Bone marrow (tissue), 2 donors: ENCODE measurements around the gene CPLX3.

ENCODE experiments used
- DNase-seq, 2 donors: peaks; one replicate each; lab custom pipeline; 2025; lab: John Stamatoyannopoulos, UW

Gene CPLX3

DNA sequence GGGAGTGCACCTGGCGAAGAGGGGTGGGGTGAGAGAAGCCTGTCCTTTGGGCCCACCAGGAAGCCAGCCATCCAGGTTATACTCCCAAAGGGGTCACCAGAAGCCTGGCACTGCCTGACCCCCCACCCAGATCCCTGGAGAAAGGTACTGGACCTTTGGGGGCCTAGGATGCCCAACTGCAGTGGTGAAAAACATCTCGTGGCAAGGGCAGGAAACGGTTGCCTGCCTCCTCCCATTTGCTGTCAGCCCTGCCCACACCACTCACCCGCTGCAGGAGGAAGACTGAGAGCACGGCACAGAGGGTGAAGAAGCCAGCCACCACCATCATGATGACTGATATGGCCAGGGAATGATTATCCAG is 18.8 kb downstream of the CPLX3 start:
- DNase-seq = no peak

DNA sequence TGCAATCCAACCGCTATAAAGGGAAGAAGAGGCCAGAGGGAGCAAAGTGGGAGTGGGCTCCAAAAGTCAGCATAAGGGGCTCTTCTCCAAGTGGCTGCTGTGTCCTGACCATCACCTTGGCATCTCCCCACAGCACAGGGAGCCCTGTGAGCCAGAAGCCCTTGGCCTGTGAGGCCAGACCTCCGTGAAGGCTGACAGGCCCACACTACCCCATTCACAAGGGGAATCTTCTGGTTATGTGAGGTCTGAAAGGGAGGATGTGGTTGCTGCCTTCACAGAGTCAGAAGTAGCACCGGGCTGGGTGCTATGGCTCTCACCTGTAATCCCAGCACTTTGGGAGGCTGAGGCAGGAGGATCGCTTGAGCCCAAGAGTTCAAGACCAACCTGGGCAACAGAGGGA is 19.2 kb downstream of the CPLX3 start:
- no peak for DNase-seq

DNA sequence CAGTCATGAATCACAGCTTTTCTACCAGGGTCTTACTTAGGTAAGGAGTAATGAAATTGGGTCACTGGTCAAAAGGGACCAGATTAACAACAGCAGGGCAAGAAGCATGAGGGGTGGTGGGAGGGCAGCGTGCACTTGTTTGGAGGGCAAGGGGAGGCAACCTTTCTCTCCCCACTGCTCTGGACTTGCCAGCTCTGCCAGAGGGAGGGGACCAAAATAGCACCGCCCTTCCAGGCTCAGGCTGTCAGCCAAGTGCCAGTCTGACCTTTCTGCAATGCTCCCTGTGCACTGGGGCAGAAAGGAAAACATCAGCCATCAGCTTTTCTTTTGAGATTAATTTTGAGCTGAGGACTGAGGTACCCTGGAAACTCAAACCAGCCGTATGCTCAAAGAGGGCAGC is 21.0 kb downstream of the CPLX3 start:
- no peak for DNase-seq

DNA sequence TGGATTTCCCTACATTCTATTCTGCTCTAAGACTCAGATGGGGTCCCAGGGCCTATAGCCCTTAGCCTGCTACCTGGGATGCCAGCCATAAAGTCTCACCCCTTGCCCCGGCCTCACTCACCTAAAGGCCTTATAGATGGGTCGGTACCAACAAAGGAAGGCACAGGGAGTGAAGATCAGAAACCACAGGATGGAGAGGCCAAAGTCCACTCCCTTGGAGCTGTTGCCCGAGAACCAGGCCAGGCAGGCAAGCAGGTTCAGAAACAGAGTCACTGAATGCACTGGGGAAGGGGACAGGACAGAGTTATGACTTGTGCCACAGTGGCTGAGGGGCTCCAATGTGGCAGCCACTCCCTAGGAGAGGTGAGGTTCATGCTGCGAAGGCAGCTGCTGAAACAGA is 24.0 kb downstream of the CPLX3 start:
- DNase-seq = no peak

DNA sequence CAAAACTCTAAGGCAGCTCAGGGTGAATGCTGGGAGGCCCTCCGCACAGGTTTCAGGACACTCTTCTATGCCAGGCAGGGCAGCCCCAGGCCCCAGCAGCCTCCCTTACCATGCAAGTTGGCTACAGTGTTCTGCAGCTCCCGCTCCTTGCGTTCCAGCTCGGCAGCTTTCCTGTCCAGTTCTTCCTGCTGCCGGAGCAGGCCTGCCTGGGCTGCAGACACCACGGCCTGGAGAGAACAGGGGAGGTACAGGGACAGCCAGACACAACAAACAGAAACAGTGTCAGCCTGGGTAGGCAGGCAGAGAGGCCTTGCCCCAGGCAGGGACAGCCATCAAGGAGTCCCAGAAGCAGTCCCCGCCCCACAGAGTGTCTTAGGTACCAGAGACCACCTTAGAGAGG is 25.5 kb downstream of the CPLX3 start:
- DNase-seq = no peak

DNA sequence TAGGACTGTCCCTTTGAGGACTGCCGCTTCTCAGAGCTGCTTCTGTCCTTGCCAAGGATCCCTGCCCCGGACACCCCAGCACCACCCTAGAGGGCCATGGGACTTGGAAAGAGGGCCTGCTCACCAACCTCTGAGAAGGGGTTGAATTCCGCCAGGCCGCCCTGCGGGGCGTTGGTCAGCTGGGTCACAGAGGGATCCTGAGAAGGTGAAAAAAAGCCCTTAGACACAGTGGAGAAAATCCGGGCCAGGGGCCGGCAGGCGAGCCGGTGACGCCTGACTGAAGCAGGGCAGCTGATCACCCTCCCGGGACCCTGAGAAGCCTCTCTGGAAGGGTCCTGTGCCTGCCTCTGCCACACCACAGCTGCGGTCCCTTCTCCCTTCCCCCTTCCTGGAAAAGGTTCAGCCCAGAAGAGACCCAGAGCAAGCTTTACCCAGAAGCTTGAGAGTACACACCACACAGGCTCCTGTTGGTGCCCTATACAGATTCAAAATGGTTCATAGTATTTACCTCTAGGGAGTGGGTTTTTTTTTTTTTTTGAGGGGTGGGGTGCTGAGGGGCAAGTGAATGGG is 28.1 kb downstream of the CPLX3 start:
- DNase-seq = no peak

DNA sequence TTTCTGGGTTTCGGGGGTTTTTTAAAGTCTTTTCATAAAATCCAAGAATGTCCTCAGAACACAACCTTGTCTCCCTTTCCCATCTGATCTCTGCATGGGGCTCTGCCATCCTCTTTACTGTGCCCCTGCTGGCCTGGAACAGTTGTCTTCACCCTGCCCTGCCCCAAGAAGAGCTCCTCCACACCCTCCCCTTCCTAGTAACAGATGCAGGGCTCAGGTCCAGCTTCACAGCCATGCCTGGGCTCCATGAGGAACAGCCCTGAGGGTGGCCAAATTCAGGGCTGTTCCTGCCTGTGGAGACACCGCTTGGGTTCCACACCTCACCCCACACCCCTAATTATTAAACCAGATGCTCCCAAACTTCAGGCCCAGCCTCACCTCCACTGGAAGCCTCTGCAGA is 29.4 kb downstream of the CPLX3 start:
- DNase-seq = no peak

DNA sequence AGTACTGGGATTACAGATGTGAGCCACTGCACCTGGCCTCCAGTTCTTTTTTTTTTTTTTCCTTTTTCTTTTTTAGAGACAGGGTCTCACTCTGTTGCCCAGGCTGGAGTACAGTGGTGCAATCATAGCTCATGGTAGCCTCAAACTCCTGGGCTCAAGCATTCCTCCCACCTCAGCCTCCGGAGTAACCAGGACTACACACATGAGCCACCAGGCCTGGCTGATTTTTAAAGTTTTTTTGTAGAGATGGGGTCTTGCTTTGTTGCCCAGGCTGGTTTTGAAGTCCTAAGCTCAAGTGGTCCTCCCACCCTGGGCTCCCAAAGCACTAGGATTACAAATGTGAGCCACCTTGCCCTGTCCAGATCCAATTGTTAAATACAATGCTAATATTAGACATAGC is 30.1 kb downstream of the CPLX3 start:
- no peak for DNase-seq

DNA sequence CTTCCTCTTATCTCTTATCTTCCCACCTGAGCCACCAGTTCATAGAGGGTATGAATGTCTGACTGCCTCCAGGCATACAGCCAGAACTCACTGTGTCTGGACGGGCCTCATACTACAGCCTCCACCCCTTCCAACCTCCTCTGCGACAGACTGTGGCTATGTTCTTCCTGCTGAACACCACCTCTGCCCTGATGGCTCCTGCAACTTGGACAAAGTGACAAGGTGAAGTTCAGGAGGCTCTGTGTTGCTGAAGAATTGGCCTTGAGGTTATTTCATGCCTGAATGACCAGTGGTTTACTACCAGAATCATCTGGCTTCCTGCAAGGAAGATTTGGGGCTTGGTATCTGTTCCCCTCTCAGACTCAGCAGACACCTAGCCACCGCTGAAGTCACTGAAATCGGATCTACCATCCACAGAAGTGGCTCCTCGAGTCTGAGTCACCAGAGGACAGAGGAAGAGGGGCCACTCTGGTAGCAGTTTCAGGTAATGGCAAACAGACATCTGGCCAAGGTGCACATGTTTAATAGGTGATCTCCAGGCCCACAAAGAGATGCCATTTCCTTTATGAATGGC is 30.7 kb downstream of the CPLX3 start:
- no peak for DNase-seq

DNA sequence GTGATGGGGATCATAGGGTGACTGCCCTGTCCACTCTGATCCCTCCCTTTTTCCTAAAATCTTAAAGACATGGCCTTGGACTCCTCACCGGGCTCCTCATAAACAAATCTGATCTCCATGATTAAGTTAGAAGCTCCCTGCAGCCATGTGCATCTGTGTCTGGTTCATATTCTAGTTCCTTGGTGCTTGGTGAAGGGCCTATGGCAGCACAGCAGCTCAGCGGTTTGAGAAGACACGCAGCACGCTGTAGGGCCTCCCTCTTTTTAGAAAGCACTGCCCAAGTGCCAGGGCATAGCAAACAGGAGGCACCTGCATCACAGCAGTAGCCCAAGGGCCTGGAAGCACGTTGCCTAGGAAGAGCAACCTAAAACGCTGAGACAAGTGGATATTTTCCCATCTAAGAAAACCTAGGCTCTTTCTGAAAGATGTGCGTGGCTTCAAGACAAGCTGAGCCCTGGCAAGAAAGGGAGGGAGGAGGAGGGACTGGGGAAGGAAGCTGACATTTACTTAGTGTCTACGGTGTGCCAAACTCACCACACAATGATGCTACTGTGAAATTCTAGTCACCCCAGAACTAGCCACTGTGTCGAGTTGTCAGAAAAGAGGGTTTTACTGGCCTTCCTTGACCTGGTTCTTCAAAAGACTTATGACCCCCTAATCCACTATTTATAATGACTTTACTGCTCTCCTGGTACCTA is 31.4 kb downstream of the CPLX3 start:
- DNase-seq = no peak

DNA sequence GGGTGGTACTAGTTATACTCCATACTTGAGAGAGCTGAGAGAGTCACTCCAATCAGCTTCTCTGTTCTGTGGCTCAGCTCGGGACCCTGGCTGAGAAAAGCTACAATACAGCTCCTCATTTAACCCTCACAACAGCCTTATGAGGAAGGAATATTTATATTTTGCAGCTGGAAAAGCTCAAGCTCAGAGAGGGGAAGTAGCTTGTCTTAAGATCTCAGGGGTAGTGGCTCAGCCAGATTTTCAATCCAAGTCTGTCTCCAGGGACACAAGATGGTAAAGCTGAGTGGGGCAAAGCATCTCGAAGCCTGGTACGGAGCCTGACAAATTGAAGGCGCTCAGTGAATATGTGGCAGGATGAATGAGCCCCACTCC is 31.9 kb downstream of the CPLX3 start:
- DNase-seq = no peak

DNA sequence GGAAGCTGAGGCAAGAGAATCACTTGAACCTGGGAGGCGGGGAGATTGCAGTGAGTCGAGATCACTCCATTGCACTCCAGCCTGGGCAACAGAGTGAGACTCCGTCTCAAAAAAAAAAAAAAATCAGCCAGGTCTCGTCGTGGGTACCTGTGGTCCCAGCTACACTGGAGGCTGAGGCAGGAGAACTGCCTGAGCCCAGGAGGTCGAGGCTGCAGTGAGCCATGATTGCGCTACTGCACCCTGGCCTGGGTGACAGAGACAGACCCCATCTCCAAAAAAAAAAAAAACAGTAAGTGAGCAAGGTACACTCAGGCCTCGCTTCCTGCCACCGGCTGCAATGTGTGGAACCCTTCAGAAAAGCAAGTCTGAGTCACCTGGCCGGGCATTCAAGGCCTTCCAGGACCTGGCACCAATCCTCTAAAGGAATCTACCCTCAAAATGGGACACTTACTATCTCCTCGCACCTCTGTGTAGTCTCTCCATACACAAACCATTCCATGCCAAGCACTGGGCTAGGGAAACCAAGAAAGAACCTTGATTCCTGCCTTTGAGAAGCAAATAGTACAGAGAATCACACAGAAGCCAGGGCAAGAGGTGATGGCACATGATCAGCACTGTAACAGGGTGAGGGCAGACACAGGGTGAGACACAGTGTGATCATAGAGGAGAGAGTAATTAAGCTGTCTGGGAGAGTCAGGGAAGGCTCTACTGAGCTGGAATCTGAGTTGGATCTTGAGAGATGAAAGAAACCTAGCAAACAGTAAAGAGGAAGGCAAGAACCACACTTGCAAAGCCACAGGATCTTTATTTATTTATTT is 37.0 kb downstream of the CPLX3 start:
- DNase-seq = no peak

DNA sequence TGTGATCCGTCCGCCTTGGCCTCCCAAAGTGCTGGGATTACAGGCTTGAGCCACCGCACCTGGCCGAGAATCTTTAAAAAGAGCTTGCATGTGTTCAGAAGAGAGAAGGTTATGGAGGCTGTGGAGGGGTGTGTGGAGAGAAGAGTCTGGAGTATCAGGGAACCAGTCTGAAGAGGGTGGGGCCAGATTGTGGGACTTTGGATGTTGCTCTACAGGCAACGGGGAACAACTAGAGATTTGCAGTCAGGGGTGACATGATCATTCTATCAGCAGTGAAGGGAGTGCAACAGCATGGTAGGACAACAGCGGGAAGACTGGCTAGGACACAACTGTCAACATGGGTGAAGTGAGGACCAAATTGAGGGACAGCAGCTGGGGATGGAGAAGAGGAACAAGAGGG is 37.9 kb downstream of the CPLX3 start:
- no peak for DNase-seq

DNA sequence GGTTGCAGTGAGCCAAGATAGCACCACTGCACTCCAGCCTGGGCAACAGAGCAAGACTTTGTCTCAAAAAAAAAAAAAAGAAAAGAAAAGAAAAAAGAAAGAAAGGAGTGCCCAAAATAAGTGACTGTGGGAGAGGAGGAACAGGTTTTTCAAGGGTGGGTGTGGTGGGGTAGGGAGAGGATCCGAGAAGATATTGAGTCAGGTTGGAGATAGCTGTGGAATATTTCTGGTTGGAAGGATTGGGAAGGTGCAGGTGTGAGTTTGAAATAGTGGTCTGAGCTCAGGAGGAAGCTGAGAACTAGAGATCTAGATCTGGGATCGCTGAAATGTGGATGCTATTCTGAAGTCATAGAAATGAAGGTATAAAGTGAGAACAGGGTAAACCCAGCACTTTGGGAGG is 38.9 kb downstream of the CPLX3 start:
- no peak for DNase-seq

DNA sequence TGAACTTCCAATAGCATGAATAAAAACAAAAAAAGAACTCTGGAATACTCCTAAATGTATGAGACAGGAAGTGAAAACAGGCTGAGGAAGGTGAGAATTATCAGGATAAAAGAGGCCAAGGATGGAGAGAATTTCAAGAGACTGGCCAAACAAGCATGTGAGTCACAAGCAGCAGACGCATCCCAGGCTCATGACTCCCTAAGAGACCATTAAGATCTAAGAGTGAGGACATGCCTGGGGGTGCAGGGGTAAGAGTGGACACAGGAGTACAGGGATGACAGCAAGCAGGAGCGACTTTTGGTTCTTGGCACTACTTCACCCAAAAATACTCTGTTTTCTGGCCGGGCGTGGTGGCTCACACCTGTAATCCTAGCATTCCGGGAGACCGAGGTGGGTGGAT is 39.7 kb downstream of the CPLX3 start:
- no peak for DNase-seq

DNA sequence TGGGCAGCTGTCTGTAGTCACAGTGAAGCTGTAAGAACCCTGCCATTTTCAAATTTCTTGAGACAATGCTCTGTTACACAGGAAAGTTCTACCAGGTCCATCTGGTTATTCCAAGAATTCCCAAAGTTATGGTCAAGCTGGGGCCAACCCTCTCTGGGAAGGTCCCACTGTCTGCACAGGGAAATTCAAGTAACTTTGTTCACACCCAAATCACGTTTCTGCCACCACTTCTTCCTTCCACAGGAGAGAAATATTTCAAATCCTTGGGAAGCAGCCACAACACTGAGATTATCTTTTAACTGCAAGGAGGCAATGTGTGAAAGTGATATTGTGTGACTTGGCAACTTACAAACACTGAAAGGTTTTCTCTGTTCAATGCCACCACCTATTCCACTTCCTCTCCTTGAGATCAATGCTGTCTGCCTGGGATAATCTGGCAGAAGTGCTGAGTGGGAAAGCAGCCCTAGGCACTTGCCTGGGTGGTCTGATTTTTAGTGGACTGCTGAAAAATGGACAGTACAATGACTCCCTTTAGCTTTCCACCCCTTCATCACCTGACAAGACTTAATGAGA is 41.1 kb downstream of the CPLX3 start:
- DNase-seq = no peak

DNA sequence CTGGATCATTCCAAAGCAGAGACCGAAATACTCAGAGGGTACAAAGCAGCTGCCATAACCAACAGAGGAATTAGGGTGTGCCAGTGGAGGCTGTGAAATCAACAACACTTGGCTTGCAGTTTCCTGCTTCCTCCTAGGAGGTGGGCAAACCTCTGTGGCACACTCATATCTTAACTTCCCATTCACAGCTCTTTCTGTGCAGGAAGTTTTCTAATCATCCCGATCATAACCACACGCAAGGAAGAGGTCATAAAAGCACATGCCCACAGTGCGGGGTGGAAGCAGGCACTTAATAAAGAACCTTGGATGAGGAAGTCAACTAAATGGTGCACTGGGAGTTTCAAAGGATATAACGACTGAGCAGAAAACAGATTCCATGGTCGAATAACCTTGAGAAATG is 41.6 kb downstream of the CPLX3 start:
- DNase-seq = peak in 1 of 2 donors; percentile 92

DNA sequence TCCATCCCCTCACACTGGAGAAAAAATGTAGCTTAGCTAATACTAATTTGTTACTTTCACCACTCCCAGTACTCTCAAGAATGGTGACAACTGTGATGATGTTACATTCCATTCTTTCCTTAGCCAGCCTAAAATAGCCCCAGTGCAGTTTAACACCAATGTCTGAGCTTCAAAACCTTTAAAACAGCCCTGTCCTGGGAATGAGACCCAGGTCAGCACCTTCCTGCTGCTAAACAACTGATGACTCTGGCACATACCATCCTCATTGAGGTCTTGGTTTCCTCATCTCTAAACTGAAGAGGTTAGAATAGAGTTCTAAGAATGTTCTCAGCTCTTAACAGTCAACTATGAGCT is 42.9 kb downstream of the CPLX3 start:
- DNase-seq = no peak

DNA sequence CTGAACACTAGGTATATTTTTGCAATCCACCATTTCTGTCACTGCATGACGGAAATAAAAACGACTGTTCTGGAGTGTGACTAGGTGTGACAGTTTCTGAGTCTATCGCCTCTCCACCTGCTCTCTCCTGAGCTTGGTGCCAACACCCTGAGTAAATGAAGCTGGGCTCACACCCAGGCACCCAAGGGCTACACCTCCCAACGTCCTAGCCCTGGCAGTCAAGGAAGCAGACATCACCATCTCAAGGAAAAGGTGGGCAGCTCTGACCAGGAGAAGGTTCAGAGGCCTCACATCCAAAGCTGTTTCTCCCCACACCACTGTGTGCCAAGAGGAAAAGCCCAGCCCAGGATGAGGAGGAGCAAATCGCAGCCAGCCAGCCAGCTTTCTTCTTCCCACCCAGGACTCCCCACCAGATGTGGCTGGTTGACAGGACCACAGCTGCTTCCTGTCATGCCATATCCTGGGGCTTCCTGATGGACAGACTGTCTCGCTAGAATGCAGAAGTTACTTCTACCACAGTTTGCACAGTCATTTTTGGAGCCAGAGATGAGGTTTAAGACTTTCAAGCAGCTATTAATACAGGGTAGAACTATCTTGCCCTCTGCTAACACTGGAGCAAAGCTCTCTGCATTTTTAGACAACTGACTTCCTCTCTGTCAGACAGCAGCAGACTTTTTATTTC is 43.4 kb downstream of the CPLX3 start:
- peak; percentile 19 to 97 for DNase-seq

DNA sequence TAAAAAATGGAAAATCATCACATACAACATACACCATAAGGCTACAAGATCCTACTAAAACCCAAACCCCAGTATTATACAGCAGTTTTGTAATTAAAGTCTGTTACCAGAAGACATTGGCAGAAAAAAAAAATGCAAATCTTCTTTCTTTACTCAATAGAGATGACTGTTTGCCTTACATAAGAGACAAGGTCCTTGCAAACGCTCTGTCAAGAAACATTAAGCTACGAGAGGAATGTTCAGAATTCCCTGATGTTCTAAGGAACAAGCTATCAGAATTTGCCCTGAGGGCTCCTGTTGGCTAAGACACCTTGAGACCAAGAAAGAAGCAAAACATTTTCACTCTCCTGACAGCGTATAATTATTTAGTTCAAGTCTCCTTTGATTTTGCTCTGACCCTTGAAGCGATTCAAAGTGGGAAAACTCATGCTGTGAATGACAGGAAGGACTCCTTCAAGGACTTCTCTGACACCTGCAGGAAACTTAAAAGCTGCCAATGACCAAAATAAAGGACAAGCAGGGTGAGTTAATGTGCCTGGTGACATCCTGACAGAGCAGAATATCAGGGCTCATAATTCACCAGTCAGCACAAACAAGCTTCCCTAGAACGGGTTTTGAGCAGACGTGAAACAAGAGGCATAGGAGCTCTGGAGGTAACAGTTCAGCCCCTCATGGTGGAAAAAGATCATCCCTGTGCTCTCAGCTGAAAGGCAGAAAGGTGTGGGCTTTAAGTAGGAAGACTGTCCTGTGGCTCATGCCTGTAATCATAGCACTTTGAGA is 44.2 kb downstream of the CPLX3 start:
- peak in 1 of 2 donors; percentile 25 for DNase-seq

DNA sequence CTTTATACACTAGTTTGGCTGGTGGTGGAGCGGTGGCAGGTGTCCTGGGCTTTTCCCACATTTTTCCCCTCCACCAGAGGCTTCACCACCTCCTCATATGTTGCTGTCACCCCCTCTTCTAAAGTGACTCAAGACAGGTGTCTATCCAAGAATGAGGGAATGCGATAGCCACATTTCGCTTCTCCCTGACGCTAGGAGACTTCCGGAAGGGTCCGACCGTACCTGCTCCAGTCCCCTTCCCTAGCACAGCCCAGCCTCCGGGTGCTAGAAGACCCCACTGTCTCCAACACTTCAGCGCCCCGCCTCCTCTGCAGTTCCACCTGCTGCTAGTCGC is 46.2 kb downstream of the CPLX3 start:
- no peak for DNase-seq
